ENCODE data around the gene TSC22D2.

TSC22D2 gene

GRCh38 chr3:150436161-150436560, 28.1 kb downstream of the TSC22D2 start:
- no peaks in the 10 kb centered on the region for H3K4me1 ChIP-seq (ENCODE audit: low read length)
- H4K20me1 ChIP-seq (ENCODE audit: insufficient read depth, low read length) = peaks cover 16% of the 10 kb centered on the region
- no peak overlapping the region for H3K9ac ChIP-seq (ENCODE audit: low read length)
- no peaks in the 10 kb centered on the region for H3K9me3 ChIP-seq (ENCODE audit: insufficient read depth, low read length)
- peaks cover 55% of the 10 kb centered on the region for H3K79me2 ChIP-seq (ENCODE audit: low read length)
- H3K36me3 ChIP-seq (replicated peaks; ENCODE audit: low read depth, low read length) = peaks cover 6% of the 10 kb centered on the region
- H3K27me3 ChIP-seq (ENCODE audit: low read depth, low read length) = no peaks in the 10 kb centered on the region
- H3K27ac ChIP-seq (ENCODE audit: low read length) = no peak overlapping the region
- no peak overlapping the region for H2AFZ ChIP-seq (ENCODE audit: low read depth, low read length)
- TF ChIP-seq EZH2phosphoT487 (IDR thresholded peaks at IDR 0.05; ENCODE audit: low read depth) = no peak
- TF ChIP-seq CTCF (IDR thresholded peaks at IDR 0.05; ENCODE audit: low read depth, low read length) = no peak
- no peak overlapping the region for H3K4me2 ChIP-seq (ENCODE audit: low read length)
- H3K4me3 ChIP-seq (ENCODE audit: low read length) = no peak overlapping the region

- no peak overlapping the region for H3K4me2 ChIP-seq (ENCODE audit: low read length)
- no peaks in the 10 kb centered on the region for H3K9me3 ChIP-seq (ENCODE audit: insufficient read depth, low read length)
- H3K4me3 ChIP-seq (ENCODE audit: low read length) = no peak overlapping the region
- no peak overlapping the region for H3K9ac ChIP-seq (ENCODE audit: low read length)
- TF ChIP-seq EZH2phosphoT487 (IDR thresholded peaks at IDR 0.05; ENCODE audit: low read depth) = no peak
- no peak for TF ChIP-seq CTCF (IDR thresholded peaks at IDR 0.05; ENCODE audit: low read depth, low read length)
- H3K4me1 ChIP-seq (ENCODE audit: low read length) = no peaks in the 10 kb centered on the region
- H2AFZ ChIP-seq (ENCODE audit: low read depth, low read length) = no peak overlapping the region
- H3K27me3 ChIP-seq (ENCODE audit: low read depth, low read length) = no peaks in the 10 kb centered on the region
- H3K27ac ChIP-seq (ENCODE audit: low read length) = no peak overlapping the region
- peaks cover 51% of the 10 kb centered on the region for H3K79me2 ChIP-seq (ENCODE audit: low read length)
- peaks cover 13% of the 10 kb centered on the region for H3K36me3 ChIP-seq (replicated peaks; ENCODE audit: low read depth, low read length)
- peaks cover 19% of the 10 kb centered on the region for H4K20me1 ChIP-seq (ENCODE audit: insufficient read depth, low read length)
Observed at GRCh38 chr3:150439657-150440056, 31.6 kb downstream of the TSC22D2 start.

GRCh38 chr3:150443331-150443741, 35.2 kb downstream of the TSC22D2 start:
- H3K9ac ChIP-seq (ENCODE audit: low read length) = no peak overlapping the region
- no peak for TF ChIP-seq CTCF (IDR thresholded peaks at IDR 0.05; ENCODE audit: low read depth, low read length)
- TF ChIP-seq EZH2phosphoT487 (IDR thresholded peaks at IDR 0.05; ENCODE audit: low read depth) = no peak
- no peak overlapping the region for H3K27ac ChIP-seq (ENCODE audit: low read length)
- H3K36me3 ChIP-seq (replicated peaks; ENCODE audit: low read depth, low read length) = peaks cover 10% of the 10 kb centered on the region
- H3K79me2 ChIP-seq (ENCODE audit: low read length) = peaks cover 44% of the 10 kb centered on the region
- no peak overlapping the region for H2AFZ ChIP-seq (ENCODE audit: low read depth, low read length)
- H3K4me1 ChIP-seq (ENCODE audit: low read length) = no peaks in the 10 kb centered on the region
- H4K20me1 ChIP-seq (ENCODE audit: insufficient read depth, low read length) = peaks cover 29% of the 10 kb centered on the region
- H3K27me3 ChIP-seq (ENCODE audit: low read depth, low read length) = no peaks in the 10 kb centered on the region
- H3K4me2 ChIP-seq (ENCODE audit: low read length) = no peak overlapping the region
- H3K9me3 ChIP-seq (ENCODE audit: insufficient read depth, low read length) = no peaks in the 10 kb centered on the region
- H3K4me3 ChIP-seq (ENCODE audit: low read length) = no peak overlapping the region

- H3K4me3 ChIP-seq (ENCODE audit: low read length) = no peak overlapping the region
- peaks cover 50% of the 10 kb centered on the region for H3K79me2 ChIP-seq (ENCODE audit: low read length)
- H4K20me1 ChIP-seq (ENCODE audit: insufficient read depth, low read length) = peaks cover 32% of the 10 kb centered on the region
- TF ChIP-seq CTCF (IDR thresholded peaks at IDR 0.05; ENCODE audit: low read depth, low read length) (no peak), EZH2phosphoT487 (IDR thresholded peaks at IDR 0.05; ENCODE audit: low read depth) (no peak)
- peaks cover 10% of the 10 kb centered on the region for H3K36me3 ChIP-seq (replicated peaks; ENCODE audit: low read depth, low read length)
- no peak overlapping the region for H3K4me2 ChIP-seq (ENCODE audit: low read length)
- no peaks in the 10 kb centered on the region for H3K4me1 ChIP-seq (ENCODE audit: low read length)
- H3K9ac ChIP-seq (ENCODE audit: low read length) = no peak overlapping the region
- H2AFZ ChIP-seq (ENCODE audit: low read depth, low read length) = no peak overlapping the region
- no peak overlapping the region for H3K27ac ChIP-seq (ENCODE audit: low read length)
- no peaks in the 10 kb centered on the region for H3K27me3 ChIP-seq (ENCODE audit: low read depth, low read length)
- H3K9me3 ChIP-seq (ENCODE audit: insufficient read depth, low read length) = no peaks in the 10 kb centered on the region
Observed at GRCh38 chr3:150444371-150444770, 36.3 kb downstream of the TSC22D2 start.

Measured in OCI-LY3 (cell line).